Hindlimb muscle (tissue), 1 donor: ENCODE data around the gene CAPZA3. TPM values are rescaled to one million over a fixed set of nuclear protein-coding genes. Genes with fewer than 3 reads are reported as not detected.
"Not testable (repeated sequence)": the region's sequence is repeated elsewhere in the genome, so short reads cannot be mapped to it uniquely, and the experiment has no call there.

Source experiments
- DNase-seq: peaks from one replicate; pipeline ENCODE4 v3.0.0-alpha.2; 2013
- polyA plus RNA-seq: library from polyadenylated mRNA; unstranded; fragments of 120-200 nt; gene quantifications from one replicate; pipeline ENCODE4 v1.2.1, GENCODE V29; 2013; ENCODE audit not compliant: insufficient read length

The CAPZA3 gene, protein sequence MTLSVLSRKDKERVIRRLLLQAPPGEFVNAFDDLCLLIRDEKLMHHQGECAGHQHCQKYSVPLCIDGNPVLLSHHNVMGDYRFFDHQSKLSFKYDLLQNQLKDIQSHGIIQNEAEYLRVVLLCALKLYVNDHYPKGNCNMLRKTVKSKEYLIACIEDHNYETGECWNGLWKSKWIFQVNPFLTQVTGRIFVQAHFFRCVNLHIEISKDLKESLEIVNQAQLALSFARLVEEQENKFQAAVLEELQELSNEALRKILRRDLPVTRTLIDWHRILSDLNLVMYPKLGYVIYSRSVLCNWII
- not detected for polyA plus RNA-seq

DNA sequence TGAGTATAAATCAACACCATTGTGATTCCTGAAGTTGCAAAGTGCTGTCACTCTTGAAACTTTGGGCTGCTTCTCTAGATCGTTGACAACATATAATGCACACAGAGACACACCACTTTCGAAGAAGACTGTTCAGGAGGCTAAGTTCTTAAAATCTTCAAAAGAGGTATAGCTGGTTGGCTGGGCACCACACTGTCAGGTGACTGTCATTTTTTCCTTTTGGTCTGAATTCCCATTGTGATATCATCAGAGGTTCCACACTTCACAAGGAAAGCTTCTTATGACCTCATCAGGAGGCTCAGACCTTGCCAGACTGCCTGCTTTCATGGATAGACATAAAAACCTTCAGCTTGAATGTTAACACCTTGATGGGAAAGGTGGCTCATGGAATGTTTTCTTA, at the start of gene CAPZA3, which contains the start of gene PLCZ1:
TSS of gene CAPZA3 (plus strand) at position 301 of the 400 bp plus-strand sequence. CDS start 150 bp downstream, outside the sequence.
TSS of gene PLCZ1 (minus strand) at position 194 of the 400 bp plus-strand sequence. CDS start 641 bp downstream, outside the sequence.
- no peak for DNase-seq

DNA sequence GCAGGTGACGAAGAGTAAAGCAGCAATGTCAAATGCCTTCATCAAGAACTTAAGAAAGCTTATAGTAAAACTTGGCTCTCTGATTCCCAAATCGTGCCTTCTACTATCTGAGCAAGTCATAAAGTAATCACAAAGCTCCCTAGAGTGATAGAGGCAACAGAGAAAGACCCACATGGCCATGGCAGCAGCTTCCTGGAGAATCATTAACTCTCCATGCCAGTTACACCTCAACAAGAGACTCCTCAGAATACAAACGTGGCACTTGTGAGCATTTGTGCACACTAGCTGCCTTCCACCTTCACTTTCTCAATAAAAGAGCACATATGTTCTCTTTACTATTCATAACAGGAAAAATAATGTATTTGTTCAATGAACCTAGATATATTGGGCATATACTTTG, 48.1 kb upstream of the CAPZA3 start:
- no peak for DNase-seq

DNA sequence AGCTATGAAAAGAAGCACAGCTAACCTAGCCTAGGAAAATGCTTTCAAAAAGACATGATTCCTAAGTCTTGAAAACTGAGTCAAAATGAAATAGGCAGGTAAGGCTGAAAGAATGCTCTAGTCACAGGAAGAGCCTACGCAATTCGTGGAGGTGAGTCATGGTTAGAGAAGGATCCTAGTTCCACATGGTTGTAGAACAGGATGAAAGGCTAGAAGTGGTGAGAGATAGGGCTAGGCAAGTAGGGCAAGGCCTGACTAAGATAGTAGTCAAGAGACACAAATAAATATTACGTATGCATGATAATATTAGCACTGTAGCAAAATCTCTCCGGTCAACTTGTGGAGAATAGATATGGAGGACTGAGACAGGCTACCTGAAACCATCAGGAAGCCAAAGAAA, 47.3 kb upstream of the CAPZA3 start:
- no peak for DNase-seq

DNA sequence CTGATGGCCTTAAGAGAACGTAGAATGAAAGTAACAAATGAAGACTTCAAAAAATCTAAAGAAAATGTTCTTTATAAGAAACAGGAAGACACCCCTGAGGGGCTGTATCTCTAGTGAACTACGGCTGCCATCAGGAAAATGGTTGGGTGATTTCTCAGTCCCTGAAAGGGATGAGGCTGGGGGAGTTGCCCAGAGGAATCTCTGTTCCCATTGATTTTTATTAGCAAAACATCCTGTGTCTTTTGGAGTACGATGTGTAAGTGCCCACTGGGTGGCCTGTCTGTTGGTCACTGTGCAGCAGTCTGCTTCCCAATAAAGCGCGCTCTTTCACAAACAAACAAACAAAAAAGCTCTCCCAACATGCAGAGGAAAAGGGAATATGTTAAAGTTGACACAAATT, 43.9 kb upstream of the CAPZA3 start:
- DNase-seq, result not testable (repeated sequence)

DNA sequence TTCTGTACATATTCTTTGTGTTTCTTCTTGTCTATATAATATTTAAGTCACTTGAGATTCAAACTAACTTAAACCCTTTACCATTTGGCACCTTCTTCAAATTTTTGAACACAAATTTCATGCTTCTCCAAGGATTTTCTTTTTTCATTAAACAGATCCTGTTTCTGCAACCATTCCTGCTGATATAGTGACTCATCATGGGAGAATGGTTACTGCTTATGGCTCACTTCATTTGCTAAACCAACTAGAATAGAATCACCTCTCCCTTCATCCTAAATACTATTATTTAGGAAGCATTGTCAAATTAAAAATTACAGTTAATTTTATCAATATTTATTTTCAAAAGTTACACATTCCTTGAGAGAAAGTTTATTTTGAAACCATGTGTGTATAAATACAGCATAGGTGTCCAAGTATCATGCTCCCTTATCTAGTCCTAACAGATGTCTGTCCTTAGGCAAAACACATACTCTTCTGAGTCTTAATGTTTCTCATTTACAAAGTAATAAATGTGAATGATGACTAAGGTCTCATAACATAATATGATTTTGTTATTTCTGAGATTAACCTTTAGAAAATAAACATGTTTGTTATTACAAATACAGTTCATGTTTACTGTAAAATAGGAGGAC, 40.8 kb upstream of the CAPZA3 start:
- DNase-seq, result no peak

DNA sequence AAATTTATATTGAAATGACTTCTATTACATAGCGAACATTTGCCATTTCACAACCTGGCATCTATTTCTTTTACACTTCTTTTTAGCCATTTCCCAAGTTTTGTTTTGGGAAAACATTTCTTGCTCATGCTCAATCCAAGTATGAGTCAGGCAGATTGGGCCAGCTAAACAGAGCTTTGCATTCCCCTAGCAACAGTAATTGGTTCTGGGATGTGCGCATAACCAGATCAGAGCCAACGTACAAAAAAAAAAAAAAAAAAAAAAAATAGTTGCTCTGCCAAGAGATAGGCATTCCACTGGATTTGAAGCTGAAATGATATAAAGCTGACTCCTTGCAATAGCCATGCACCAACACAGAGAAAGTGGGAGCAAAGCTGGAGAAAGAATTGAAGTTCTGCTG, 37.6 kb upstream of the CAPZA3 start:
- no peak for DNase-seq

DNA sequence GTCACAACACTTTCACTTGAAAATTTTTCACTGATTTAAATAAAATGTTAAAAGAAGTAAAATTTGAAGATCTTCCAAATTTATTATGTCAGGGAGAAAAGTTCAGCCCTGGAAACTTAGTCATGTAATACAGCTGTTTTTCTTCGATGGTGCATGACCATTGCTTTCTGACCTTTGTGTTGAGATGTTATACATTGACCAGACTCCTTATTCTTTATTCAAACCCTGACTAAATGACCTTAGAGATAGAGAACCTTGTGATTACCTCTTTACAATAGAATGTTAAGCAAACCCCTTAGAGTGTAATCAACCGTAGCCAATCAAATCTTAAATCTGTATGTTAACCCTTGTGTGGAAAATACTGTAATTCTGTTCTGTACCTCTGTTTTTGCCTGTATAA, 34.6 kb upstream of the CAPZA3 start:
- no peak for DNase-seq

DNA sequence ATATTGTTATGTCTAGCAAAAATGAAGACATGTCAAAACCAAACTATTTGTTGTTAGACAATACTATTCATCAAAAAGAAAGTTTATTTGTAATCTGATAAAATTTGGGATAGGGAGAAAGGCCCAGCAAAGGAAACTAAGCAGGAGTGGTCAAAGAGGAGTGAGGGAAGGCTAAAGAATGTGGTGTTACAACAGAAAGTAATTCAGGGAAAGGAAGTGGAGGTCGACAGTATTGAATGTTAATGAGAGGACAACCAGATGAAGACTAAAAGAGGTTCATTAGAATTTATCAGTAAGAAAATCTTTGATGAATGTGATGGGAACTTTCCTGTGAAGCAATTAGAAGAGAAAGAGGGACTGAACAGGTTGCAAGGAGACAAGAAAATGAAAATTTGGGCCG, 34.0 kb upstream of the CAPZA3 start:
- DNase-seq, result no peak

DNA sequence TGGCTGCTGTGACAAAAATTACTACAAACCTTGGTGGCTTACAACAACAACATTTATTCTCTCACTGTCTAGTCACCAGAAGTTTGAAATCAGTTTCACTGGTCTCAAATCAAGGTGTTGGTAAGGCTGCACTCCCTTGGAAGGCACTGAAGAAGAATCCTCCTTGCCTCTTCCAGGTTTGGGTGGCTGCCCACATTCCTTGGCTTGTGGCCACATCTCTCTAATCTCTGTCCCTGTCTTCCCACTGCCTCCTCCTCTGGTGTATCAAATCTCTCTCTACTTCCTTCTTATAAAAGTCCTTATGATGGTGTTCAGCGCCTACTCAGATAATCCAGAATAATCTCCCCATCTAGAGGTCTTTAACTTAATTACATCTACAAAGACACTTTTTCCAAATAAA, 31.1 kb upstream of the CAPZA3 start:
- no peak for DNase-seq

DNA sequence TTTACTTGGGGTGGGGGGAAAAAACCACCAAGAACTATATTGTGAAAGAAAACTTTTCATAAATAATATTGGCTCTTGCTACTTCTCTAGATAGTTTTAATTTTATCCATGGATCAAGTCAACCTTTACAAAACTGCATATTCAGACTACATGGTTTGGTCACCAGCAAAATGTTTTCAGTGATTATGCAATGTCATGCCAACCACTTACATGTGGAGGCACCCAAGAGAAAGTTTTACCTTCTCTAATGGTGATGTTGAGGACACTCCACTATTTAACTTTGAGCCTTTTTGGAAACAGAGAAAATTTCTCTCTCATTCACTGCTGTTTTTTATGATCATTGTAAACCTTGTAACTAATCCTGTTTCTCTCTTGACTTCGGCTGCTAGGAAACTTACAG, 21.7 kb upstream of the CAPZA3 start:
- no peak for DNase-seq

DNA sequence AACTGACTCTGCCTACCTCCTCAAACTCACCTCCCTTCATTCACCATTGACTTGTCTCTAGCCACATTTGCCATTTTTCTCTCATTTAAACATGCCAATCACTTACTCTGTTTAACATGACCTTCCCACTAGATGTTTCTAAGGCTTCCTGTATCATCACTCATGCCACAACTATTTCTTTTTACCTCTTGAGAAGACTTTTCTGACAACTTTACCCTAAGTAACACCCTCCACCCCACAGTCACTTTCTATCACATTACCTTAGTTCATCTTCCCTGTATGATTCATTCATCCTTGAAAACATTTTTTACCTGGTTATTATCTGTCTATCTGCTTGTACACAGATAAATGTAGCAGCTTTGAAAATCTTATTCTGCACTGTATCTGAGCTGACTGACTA, 19.5 kb upstream of the CAPZA3 start:
- no peak for DNase-seq

DNA sequence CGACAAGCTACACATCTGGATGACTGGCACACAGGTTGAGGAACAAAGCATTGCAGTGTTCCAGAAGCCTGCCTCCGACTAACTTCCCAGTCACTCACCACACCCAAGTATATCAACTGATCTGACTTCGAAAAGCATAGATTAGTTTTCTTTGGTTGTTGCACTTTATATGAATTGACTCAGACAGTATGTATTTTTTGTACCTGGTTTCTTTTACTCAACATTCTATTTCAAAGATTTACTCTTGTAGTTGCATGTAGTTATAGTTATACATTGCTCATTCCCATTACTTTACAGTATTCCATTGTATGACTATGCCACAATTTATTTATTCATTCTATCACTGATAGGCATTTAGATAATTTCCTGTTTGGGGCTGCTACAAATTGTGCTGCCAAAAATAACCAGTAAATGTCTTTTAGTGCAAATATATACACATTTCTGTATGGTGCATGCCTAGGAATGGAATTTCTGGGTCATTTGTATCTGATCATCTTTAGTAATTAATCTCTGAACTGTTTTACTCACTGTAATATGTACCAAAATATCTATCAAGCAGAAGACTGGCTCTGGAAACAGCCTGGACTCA, 17.9 kb upstream of the CAPZA3 start:
- no peak for DNase-seq

DNA sequence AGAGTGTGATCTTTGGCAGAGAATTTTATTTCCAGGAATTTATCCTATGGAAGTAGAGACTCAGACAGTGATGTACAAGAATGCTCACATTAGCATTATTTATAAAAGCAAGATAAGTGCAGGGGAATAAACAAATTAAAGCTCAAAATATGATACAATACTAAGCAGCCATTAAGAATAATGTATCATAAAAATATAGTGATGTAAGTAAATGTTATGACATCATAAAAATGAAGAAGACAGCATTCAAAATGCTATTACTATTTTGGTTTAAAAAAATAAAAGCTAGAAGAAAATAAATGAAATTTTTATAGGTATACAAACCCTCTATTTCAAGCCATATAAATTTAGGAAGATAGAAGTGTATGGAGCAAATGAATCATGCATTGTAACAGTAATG, 17.2 kb upstream of the CAPZA3 start:
- DNase-seq, result no peak

DNA sequence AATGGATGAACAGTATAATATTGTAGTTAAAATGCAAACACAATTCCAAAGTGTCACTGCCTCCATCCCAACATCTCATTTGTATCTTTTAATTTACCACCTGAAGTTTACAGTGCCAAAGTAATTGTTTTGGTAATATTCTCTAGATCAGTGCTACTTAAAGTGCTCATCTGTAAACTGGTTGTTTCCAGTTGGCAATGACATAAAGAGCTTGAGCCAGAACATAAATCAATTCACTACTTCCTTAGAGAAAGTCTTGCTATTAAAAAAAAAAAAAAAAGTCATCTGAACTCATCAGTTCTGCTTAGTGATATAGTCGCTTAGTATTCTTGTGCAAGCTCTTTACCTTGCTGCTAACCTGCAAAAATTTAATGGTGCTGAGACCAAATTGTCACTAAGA, 16.5 kb upstream of the CAPZA3 start:
- DNase-seq, result no peak

DNA sequence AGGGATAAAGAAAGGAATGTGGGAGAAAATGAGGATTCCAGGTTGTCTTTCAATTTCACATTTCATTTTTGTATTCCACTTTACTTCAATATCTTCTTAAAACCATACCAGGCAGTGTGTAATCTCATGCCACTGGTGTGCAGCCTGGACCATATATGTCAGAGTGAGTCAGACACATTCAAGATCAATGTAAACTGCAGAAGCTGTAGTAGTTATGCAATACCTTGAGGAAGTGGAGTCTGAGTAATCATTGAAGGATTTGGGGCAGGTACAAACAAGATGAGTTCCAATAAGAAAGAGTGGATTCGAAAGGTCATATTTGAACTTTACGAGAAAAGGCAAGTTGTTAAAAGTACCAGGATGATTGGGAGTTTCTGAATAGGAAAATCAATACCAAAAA, 14.2 kb upstream of the CAPZA3 start:
- no peak for DNase-seq

DNA sequence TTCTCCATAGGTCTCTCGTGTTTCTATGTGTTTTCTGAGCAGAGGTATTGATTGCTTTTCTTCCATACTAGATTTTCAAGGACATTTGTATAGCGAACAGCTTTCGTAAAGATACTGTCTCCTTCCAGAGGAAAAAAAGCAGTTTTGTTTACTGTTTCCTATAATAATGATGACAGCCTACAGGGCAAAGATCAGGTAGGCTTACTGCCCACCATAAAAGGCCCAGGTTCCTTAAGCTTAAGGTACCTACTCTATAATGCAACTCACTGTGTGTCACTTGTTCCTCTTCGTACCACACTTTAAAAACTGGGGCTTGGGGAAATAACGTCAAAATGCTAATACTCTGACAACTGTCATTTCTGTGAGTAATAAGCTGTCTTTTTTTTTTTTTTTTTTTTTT, 6.8 kb upstream of the CAPZA3 start:
- no peak for DNase-seq

DNA sequence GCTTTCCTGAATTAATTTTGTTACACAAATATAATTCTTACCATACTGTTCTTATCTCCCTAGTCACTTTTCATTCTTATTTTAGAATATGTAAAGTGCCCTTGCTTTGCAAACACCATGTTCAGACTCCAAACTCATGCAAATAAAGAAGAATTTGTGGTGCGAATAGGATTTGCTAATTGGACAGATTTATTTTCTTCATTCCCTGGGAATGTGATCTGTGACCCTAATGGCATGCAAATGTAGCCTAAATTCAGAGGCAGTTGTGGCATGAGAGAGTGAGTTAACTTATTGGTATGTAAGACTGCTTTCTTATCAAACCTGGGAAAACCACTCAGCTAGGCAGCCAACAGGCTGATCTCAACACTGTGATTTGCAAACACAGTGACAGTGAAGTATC, 10.0 kb downstream of the CAPZA3 start:
- DNase-seq, result no peak

DNA sequence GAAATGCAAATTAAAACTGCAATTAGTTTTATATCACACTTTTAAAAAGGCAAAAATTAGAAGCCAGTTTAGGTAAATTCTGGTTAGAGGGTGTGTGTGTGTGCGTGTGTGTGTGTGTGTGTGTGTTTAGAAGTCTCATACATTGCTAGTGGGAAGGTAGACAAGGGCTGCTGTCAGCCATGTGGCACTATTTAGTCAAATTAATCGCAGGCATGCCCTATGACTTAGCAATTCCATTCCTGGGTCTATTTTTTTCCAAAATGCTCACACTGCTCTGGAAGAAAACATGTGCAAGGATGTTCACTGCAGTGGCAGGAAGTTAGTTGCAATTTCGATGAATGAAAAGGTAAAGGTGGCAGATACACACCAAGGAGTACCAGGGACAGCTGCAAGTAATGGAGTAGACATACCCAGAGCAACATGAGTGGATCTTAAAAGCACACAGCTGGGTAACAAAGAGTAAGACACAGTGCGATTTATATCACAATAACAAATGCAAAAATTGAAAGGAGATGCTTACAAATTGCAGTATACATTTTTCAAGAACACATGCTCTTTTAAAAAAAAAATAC, 11.6 kb downstream of the CAPZA3 start:
- no peak for DNase-seq

DNA sequence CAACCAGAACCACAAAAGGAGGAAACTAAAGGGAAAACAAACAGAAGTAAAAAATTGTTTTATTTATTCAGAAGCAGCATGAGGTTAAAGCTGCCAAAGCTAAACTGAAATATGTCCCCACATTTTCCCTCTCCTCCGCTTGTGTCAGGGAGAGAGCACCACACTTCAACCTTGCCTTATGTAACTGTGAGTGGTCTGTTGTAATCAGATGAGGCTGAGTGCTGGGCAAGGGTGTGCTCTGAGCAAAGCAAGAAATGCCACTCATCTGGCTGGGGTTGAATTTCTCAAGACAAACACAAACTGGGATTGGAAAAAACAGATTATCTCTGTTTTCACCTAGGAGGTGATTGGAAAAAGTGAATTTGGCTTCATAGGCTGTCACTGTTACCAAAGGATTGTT, 12.2 kb downstream of the CAPZA3 start:
- DNase-seq, result no peak

DNA sequence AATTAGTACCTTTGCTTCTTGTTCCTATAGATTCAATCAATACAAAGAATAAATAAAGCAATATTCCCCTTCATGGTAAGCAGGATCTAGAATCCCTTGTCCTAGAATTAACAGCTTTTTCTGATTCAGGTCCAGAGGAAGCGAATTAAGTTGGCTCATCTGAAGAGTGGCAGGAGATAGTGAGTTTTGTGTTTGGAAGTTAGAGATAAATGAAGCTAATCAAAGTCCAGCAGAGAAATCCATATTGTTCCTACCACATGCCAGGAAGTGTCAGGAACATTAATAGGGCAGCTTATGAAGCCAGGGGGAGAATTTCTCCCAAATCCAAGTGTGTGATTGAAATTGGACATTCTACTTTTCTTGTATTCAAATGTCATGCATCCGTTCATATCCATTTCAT, 13.9 kb downstream of the CAPZA3 start:
- DNase-seq, result no peak

DNA sequence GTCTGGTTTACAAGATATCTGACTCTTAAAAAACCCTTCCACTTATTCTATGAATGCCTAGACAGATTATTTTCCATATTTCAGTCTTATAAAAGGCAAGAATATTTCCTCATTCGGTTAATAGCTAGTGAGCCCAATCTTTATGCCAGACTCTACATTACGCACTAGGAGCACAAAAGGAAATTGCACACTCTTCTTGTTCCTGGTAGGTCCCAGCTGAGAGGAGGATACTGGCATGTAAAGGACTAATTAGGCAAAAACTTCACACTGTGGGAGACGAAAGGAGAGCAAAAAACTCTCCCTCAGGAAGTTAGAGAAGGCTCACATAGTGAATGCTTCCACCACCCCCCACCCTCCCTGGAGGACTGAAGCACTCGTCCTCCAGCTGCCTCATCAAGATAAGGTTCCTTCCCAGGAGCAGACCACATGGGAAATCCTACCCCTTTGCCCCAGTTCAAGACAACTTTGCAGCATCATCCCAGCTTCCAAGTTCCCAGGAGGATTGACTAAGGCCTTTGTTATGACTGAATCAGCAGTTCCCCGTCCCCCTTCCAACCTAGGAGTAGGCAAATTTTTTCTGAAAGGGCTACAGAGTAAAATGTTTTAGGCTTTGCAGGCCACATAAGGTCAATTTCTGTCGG, 14.5 kb downstream of the CAPZA3 start:
- no peak for DNase-seq

DNA sequence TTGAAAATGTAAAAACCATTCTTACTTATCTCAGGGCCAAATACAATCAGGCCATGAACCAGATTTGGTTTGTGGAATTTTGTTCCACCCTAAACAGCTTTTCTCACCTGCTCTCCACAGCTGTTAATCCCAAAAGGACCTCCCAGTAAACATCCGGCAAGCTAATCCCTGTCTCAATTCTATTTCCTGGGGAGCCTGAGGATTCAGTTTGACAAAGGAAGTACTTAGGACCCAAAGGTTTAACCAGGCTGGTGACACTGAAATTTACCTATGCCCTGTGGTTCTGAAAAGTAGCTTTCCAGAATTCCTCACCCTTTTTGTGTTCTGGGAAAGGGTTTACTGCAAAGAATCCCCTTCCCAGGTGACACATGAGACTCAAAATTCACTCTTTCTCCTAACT, 15.0 kb downstream of the CAPZA3 start:
- no peak for DNase-seq

DNA sequence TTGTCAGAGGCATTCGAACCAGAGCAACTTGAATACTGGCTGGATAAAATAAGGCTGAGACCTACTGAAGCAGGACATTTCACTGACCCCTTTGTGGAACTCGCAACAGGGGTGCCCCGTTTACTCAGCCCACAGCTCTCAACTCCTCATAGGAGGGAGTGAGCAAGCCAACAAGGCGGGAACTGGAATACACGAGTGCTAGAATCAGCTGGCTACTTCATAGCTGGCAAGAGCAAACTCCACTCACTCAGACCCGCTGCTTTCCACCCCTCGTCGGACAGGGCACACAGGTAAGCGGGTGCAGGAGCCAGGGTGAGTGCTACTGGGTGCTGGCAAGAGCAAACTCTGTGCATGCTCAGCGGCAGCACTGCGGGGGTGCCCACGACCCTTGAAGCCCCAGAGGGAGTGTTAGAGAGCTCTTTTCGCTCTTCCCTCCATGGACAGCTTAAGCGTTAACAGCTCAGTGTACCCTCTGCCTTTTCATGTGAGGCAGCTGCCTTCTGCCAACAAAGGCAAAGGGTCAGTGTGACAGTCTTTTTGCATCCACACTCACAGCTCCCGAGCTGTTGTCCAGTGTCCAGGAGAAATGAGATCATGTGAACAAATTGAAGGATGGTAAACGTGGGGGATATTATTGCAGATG, 15.7 kb downstream of the CAPZA3 start:
- no peak for DNase-seq
